Mammary epithelial cell (primary cell): Measurements from ENCODE around the gene PPP5C.

Experiments
- EZH2 ChIP-seq: IDR thresholded peaks from 2 replicates; pipeline ENCODE4 v1.6.1; 2012; ENCODE audit warnings: low read length, inconsistent platforms, borderline replicate concordance
- TF ChIP-seq, protein P1 (sequence below), 2 donors: IDR thresholded peaks in 1 of 2; conservative IDR thresholded peaks in 1 of 2; 2 replicates each; pipeline ENCODE4 v1.5.1; 2011 to 2012; ENCODE audit warnings: inconsistent platforms in 2 of 2, low read length in 2 of 2, mild to moderate bottlenecking in 2 of 2, control low read depth in 1 of 2, low read depth in 1 of 2; ENCODE audit not compliant: insufficient read depth in 1 of 2; ENCODE audit errors: extremely low read depth in 1 of 2

DNA sequence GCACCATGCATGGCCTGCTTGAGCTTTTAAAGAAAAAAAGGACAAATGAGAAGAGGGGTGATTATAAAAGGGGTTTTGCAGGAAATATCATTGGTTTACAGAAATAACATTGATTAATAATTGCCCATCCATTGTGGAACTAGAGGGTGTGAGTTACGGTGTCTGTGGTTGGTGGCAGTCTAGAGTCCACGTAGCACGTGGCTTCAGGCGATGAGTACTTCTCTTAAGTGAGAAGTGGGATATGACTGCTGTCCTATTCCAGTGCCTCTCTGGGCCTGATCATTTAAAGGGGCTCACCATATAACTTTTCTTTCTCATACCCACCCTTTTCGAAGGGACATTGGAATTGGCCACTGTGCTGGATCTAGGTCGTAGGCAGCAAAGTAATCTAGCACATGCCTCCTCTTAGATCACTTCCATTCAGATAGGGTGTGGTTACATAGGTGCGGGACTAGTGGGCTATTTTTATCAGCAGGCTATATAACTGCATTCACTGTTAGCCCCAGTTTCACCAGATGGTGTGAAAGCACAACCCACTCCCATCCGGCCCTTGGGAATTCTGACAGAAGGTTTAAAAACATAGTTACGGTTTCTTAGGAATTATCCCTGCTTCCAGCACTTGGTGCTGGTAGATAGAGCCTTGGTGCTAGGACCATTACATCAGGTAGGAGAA, 19.9 kb downstream of the PPP5C start:
- TF ChIP-seq, protein P1, sequence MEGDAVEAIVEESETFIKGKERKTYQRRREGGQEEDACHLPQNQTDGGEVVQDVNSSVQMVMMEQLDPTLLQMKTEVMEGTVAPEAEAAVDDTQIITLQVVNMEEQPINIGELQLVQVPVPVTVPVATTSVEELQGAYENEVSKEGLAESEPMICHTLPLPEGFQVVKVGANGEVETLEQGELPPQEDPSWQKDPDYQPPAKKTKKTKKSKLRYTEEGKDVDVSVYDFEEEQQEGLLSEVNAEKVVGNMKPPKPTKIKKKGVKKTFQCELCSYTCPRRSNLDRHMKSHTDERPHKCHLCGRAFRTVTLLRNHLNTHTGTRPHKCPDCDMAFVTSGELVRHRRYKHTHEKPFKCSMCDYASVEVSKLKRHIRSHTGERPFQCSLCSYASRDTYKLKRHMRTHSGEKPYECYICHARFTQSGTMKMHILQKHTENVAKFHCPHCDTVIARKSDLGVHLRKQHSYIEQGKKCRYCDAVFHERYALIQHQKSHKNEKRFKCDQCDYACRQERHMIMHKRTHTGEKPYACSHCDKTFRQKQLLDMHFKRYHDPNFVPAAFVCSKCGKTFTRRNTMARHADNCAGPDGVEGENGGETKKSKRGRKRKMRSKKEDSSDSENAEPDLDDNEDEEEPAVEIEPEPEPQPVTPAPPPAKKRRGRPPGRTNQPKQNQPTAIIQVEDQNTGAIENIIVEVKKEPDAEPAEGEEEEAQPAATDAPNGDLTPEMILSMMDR (conservative IDR thresholded peaks at IDR 0.05 in 1 of 2, IDR thresholded peaks at IDR 0.05 in 1 of 2; ENCODE audit: extremely low read depth in 1 of 2, insufficient read depth in 1 of 2, low read depth in 1 of 2, low read length in 2 of 2): no peak
- no peak for TF ChIP-seq EZH2
